ENCODE data around the gene MITD1. TPM values are rescaled to one million over a fixed set of nuclear protein-coding genes. Genes with fewer than 3 reads are reported as not detected.
"Not testable (repeated sequence)": the region's sequence is repeated elsewhere in the genome, so short reads cannot be mapped to it uniquely, and the experiment has no call there.

The MITD1 gene
- total RNA-seq, 1 donor from 2014 or later, result 21.2 TPM

- no peak for DNase-seq
- intact Hi-C loops (cut with DNase I), result no loop called here
Measured at GRCh38 chr2:99140056-99140859, 40.6 kb downstream of the MITD1 start.

GRCh38 chr2:99139003-99139402 lies 41.9 kb downstream of the MITD1 start:
- no peak for TF ChIP-seq CTCF (IDR thresholded peaks at IDR 0.05)
- Histone ChIP-seq H3K4me3 (no peak overlapping the region), H3K4me1 (peaks cover 16% of the 10 kb centered on the region), H3K27ac (no peak overlapping the region), H3K36me3 (no peaks in the 10 kb centered on the region), H3K9me3 (no peaks in the 10 kb centered on the region), H3K27me3 (no peaks in the 10 kb centered on the region)
- intact Hi-C loops (cut with DNase I), result no loop called here
- no peak for DNase-seq
- ATAC-seq, result no peak

More at GRCh38 chr2:99140056-99140859, 40.6 kb downstream of the MITD1 start:
- Histone ChIP-seq H3K4me3 (peak overlapping the region; percentile 79), H3K4me1 (peaks cover 16% of the 10 kb centered on the region), H3K27ac (peak overlapping the region; percentile 83), H3K36me3 (no peaks in the 10 kb centered on the region), H3K27me3 (no peaks in the 10 kb centered on the region), H3K9me3 (no peaks in the 10 kb centered on the region)
- TF ChIP-seq CTCF (IDR thresholded peaks at IDR 0.05), result no peak
- ATAC-seq, result no peak

- ATAC-seq; H3K27me3 ChIP-seq; H3K36me3 ChIP-seq; DNase-seq; H3K27ac ChIP-seq; intact Hi-C loops (cut with DNase I); H3K9me3 ChIP-seq; H3K4me1 ChIP-seq; H3K4me3 ChIP-seq: not testable (repeated sequence)
Measured at GRCh38 chr2:99135044-99135556, 45.8 kb downstream of the MITD1 start.

- no peak for TF ChIP-seq CTCF (IDR thresholded peaks at IDR 0.05)
- no peaks in the 10 kb centered on the region for H3K4me1 ChIP-seq
- intact Hi-C loops (cut with DNase I), result no loop called here
- DNase-seq (no peak), ATAC-seq (no peak)
- H3K36me3 ChIP-seq, result peaks cover 3% of the 10 kb centered on the region
- H3K4me3 ChIP-seq, result no peak overlapping the region
- no peak overlapping the region for H3K27ac ChIP-seq
- H3K27me3 ChIP-seq, result no peaks in the 10 kb centered on the region
- no peaks in the 10 kb centered on the region for H3K9me3 ChIP-seq
Measured at GRCh38 chr2:99127981-99128380, 52.9 kb downstream of the MITD1 start.

Other genes with a start within 250 kb of the MITD1 start
- gene CRACDL, start 244.8 kb downstream of the MITD1 start, total RNA-seq, result 33.3 TPM
- gene C2orf15, start 39.4 kb downstream of the MITD1 start, total RNA-seq, result 1.1 TPM
- gene TSGA10, start 26.1 kb downstream of the MITD1 start, total RNA-seq, result 7.6 TPM
- gene LIPT1, start 26.1 kb downstream of the MITD1 start, total RNA-seq, result 8.3 TPM
- 18.8 TPM for gene MRPL30, start 126 bp upstream of the MITD1 start, total RNA-seq
- gene LYG2, start 74.6 kb upstream of the MITD1 start, total RNA-seq, result not detected
- 1.4 TPM for gene LYG1, start 120.1 kb upstream of the MITD1 start, total RNA-seq
- 21.9 TPM for gene TXNDC9, start 155.3 kb upstream of the MITD1 start, total RNA-seq
- gene EIF5B, start 156.3 kb upstream of the MITD1 start, total RNA-seq, result 30.4 TPM